WTC11 (cell line): ENCODE measurements around the gene LDLRAD4. TPM values are rescaled to one million over a fixed set of nuclear protein-coding genes. Genes with fewer than 3 reads are reported as not detected.

Source experiments
- ATAC-seq: fragments of 200-7000 bp; cut with Tn5 transposase; 2 replicates; pipeline ENCODE4 v1.10.0; 2021; ENCODE audit warnings: mild to moderate bottlenecking, moderate library complexity
- CTCF ChIA-PET: fragments of 300-600 bp; sonication (Branson Sonifier 250); formaldehyde crosslinking; loops from one replicate; lab custom pipeline; 2021; ENCODE audit warnings: antibody characterized with exemption; lab: Charles Lee
- POLR2A ChIA-PET: fragments of 350-600 bp; sonication (Branson Sonifier 250); formaldehyde crosslinking; loops from one replicate; lab custom pipeline; 2021; ENCODE audit warnings: antibody characterized with exemption; lab: Charles Lee
- DNase-seq: peaks from one replicate; pipeline ENCODE4 v3.0.0; 2021; ENCODE audit warnings: low spot score
- H3K27ac Mint-ChIP-seq: 2 replicates; pipeline ENCODE4 v1.8.0; 2021; ENCODE audit warnings: mixed read lengths
- H3K27me3 Mint-ChIP-seq: 2 replicates; pipeline ENCODE4 v1.8.0; 2021; ENCODE audit warnings: low read depth, mild to moderate bottlenecking, moderate library complexity, mixed read lengths
- H3K36me3 Mint-ChIP-seq: 2 replicates; pipeline ENCODE4 v1.8.0; 2021; ENCODE audit warnings: mixed read lengths
- H3K4me1 Mint-ChIP-seq: 2 replicates; pipeline ENCODE4 v1.8.0; 2022; ENCODE audit warnings: mixed read lengths
- H3K4me3 Mint-ChIP-seq: 2 replicates; pipeline ENCODE4 v1.8.0; 2021; ENCODE audit warnings: mild to moderate bottlenecking, moderate library complexity, mixed read lengths
- H3K9me3 Mint-ChIP-seq: 2 replicates; pipeline ENCODE4 v1.8.0; 2021; ENCODE audit warnings: mixed read lengths
- CREB1 ChIP-seq: sonication (generic); formaldehyde crosslinking; IDR thresholded peaks from 2 replicates; pipeline ENCODE4 v1.8.0; 2023; ENCODE audit warnings: mild to moderate bottlenecking, missing genetic modification reagents
- CTCF ChIP-seq: fragments of 200-600 bp; IDR thresholded peaks from 2 replicates; pipeline ENCODE4 v1.8.0; 2022; ENCODE audit warnings: antibody characterized with exemption
- ELF4 ChIP-seq: sonication (generic); formaldehyde crosslinking; IDR thresholded peaks from 2 replicates; pipeline ENCODE4 v1.8.1; 2022; ENCODE audit warnings: low read depth, mild to moderate bottlenecking, moderate library complexity, missing genetic modification reagents
- HMGA2 ChIP-seq: fragments of 250-450 bp; sonication (Bioruptor Pico); IDR thresholded peaks from 2 replicates; pipeline ENCODE4 v1.4.0; 2021; ENCODE audit warnings: mild to moderate bottlenecking, moderate library complexity
- JAZF1 ChIP-seq: fragments of 250-450 bp; sonication (Bioruptor Pico); IDR thresholded peaks from 2 replicates; pipeline ENCODE4 v1.9.0; 2021; ENCODE audit warnings: moderate library complexity, mild to moderate bottlenecking, inconsistent platforms
- NFATC4 ChIP-seq: fragments of 250-450 bp; sonication (Bioruptor Pico); IDR thresholded peaks from 2 replicates; pipeline ENCODE4 v1.9.0; 2021; ENCODE audit warnings: mild to moderate bottlenecking
- NFE2L1 ChIP-seq: sonication (generic); formaldehyde crosslinking; IDR thresholded peaks from 2 replicates; pipeline ENCODE4 v1.8.1; 2023; ENCODE audit warnings: missing genetic modification reagents
- NR2C2 ChIP-seq: sonication (generic); formaldehyde crosslinking; IDR thresholded peaks from 2 replicates; pipeline ENCODE4 v1.8.0; 2022; ENCODE audit warnings: mild to moderate bottlenecking, missing genetic modification reagents
- PRDM15 ChIP-seq: sonication (generic); formaldehyde crosslinking; IDR thresholded peaks from 2 replicates; pipeline ENCODE4 v1.8.0; 2022; ENCODE audit warnings: missing genetic modification reagents
- PREB ChIP-seq: sonication (generic); formaldehyde crosslinking; IDR thresholded peaks from 2 replicates; pipeline ENCODE4 v1.8.1; 2022; ENCODE audit warnings: mild to moderate bottlenecking, missing genetic modification reagents, moderate library complexity, borderline replicate concordance
- SMAD4 ChIP-seq: sonication (generic); formaldehyde crosslinking; IDR thresholded peaks from 2 replicates; pipeline ENCODE4 v1.8.0; 2022; ENCODE audit warnings: mild to moderate bottlenecking, missing genetic modification reagents
- SOX15 ChIP-seq: fragments of 250-450 bp; sonication (Bioruptor Pico); IDR thresholded peaks from 2 replicates; pipeline ENCODE4 v1.9.0; 2021; ENCODE audit warnings: mild to moderate bottlenecking
- TEAD1 ChIP-seq: sonication (generic); formaldehyde crosslinking; IDR thresholded peaks from 2 replicates; pipeline ENCODE4 v1.8.0; 2022; ENCODE audit warnings: mild to moderate bottlenecking, missing genetic modification reagents
- TP53 ChIP-seq: sonication (generic); formaldehyde crosslinking; IDR thresholded peaks from 2 replicates; pipeline ENCODE4 v1.8.1; 2023; ENCODE audit warnings: mild to moderate bottlenecking, missing genetic modification reagents
- USF1 ChIP-seq: sonication (generic); formaldehyde crosslinking; IDR thresholded peaks from 2 replicates; pipeline ENCODE4 v1.8.0; 2022; ENCODE audit warnings: mild to moderate bottlenecking, missing genetic modification reagents
- ZBTB21 ChIP-seq: sonication (generic); formaldehyde crosslinking; IDR thresholded peaks from 2 replicates; pipeline ENCODE4 v1.8.1; 2023; ENCODE audit warnings: mild to moderate bottlenecking, missing genetic modification reagents, borderline replicate concordance
- ZBTB43 ChIP-seq: sonication (generic); formaldehyde crosslinking; IDR thresholded peaks from 2 replicates; pipeline ENCODE4 v1.8.1; 2023; ENCODE audit warnings: mild to moderate bottlenecking, missing genetic modification reagents
- ZMAT4 ChIP-seq: fragments of 250-450 bp; sonication (Bioruptor Pico); IDR thresholded peaks from 2 replicates; pipeline ENCODE4 v1.9.0; 2021; ENCODE audit warnings: mild to moderate bottlenecking
- ZNF416 ChIP-seq: fragments of 250-450 bp; sonication (Bioruptor Pico); IDR thresholded peaks from 2 replicates; pipeline ENCODE4 v1.9.0; 2021; ENCODE audit warnings: mild to moderate bottlenecking, inconsistent platforms
- ZNF423 ChIP-seq: fragments of 250-450 bp; sonication (Bioruptor Pico); IDR thresholded peaks from 2 replicates; pipeline ENCODE4 v2.1.2; 2022; ENCODE audit warnings: mild to moderate bottlenecking, moderate library complexity
- ZNF671 ChIP-seq: fragments of 250-450 bp; sonication (Bioruptor Pico); IDR thresholded peaks from 2 replicates; pipeline ENCODE4 v1.8.0; 2021; ENCODE audit warnings: mild to moderate bottlenecking
- total RNA-seq: library from RNA; stranded (reverse); gene quantifications from 3 replicates; pipeline ENCODE4 v1.2.3, GENCODE V29; 2021

LDLRAD4 gene
- total RNA-seq, 1 experiment from 2014 or later: 6.2 TPM

- TF ChIP-seq ZBTB43 (no peak), ZMAT4 (CRISPR knock-in tag) (no peak), SOX15 (no peak)
Observed at GRCh38 chr18:13254971-13255927, 36.7 kb downstream of the LDLRAD4 start (continued).

- Mint-ChIP-seq H3K27ac (peak overlapping the region; percentile 29; the same call in 1 of the 2 replicates), H3K4me1 (peaks cover 28% of the 10 kb centered on the region), H3K4me3 (no peak overlapping the region), H3K27me3 (no peaks in the 10 kb centered on the region), H3K36me3 (no peaks in the 10 kb centered on the region), H3K9me3 (no peaks in the 10 kb centered on the region)
- ATAC-seq: peak; percentile 82
- no peak for TF ChIP-seq TEAD1 (CRISPR knock-in tag)
- TF ChIP-seq CREB1 (CRISPR knock-in tag): no peak
- no peak for TF ChIP-seq ZNF671 (CRISPR knock-in tag)
- no peak for TF ChIP-seq PREB
- no peak for TF ChIP-seq ZNF416 (CRISPR knock-in tag)
- ChIA-PET POLR2A (no interaction called here), CTCF (no interaction called here)
- no peak for DNase-seq
Observed at GRCh38 chr18:13256444-13257305, 38.1 kb downstream of the LDLRAD4 start.

- Mint-ChIP-seq H3K4me3 (no peak overlapping the region), H3K36me3 (no peaks in the 10 kb centered on the region), H3K27ac (no peak overlapping the region), H3K27me3 (no peaks in the 10 kb centered on the region), H3K4me1 (peaks cover 28% of the 10 kb centered on the region), H3K9me3 (no peaks in the 10 kb centered on the region)
- DNase-seq: no peak
- no peak for ATAC-seq
- ChIA-PET POLR2A (no interaction called here), CTCF (no interaction called here)
- TF ChIP-seq ELF4 (CRISPR knock-in tag) (no peak), JAZF1 (CRISPR knock-in tag) (no peak), NR2C2 (CRISPR knock-in tag) (no peak), PRDM15 (CRISPR knock-in tag) (no peak), SMAD4 (CRISPR knock-in tag) (no peak), ZBTB21 (CRISPR knock-in tag) (no peak), TEAD1 (CRISPR knock-in tag) (no peak), CTCF (no peak), NFATC4 (CRISPR knock-in tag) (no peak), NFE2L1 (CRISPR knock-in tag) (no peak), USF1 (no peak), HMGA2 (no peak), SOX15 (no peak), TP53 (CRISPR knock-in tag) (no peak), ZNF423 (CRISPR knock-in tag) (no peak), ZBTB43 (no peak)
Observed at GRCh38 chr18:13257361-13257980, 38.9 kb downstream of the LDLRAD4 start.
